Measurements from ENCODE around the gene GOT2.
"Not testable (repeated sequence)": the region's sequence is repeated elsewhere in the genome, so short reads cannot be mapped to it uniquely, and the experiment has no call there.

The GOT2 gene

GRCh38 chr16:58733671-58734458, at the start of gene GOT2:
Gene GOT2 (minus strand): TSS chr16:58734316. CDS start chr16:58734228, 88 bp downstream.
- peak; percentile 94 for DNase-seq (ENCODE audit: low read depth)
- peak within 1 kb of the TSS; percentile 79 for H3K4me3 ChIP-seq (ENCODE audit: low read depth, low read length)
- TF ChIP-seq MAX (IDR thresholded peaks at IDR 0.05; ENCODE audit: low read depth, low read length) (peak; percentile 83), MYC (IDR thresholded peaks at IDR 0.05; ENCODE audit: low read depth, low read length) (peak; percentile 92; the same call in 1 of the 2 replicates), POLR2A (IDR thresholded peaks at IDR 0.05; ENCODE audit: extremely low read depth, insufficient read length) (peak; percentile 53)
- TF ChIP-seq, protein P1, sequence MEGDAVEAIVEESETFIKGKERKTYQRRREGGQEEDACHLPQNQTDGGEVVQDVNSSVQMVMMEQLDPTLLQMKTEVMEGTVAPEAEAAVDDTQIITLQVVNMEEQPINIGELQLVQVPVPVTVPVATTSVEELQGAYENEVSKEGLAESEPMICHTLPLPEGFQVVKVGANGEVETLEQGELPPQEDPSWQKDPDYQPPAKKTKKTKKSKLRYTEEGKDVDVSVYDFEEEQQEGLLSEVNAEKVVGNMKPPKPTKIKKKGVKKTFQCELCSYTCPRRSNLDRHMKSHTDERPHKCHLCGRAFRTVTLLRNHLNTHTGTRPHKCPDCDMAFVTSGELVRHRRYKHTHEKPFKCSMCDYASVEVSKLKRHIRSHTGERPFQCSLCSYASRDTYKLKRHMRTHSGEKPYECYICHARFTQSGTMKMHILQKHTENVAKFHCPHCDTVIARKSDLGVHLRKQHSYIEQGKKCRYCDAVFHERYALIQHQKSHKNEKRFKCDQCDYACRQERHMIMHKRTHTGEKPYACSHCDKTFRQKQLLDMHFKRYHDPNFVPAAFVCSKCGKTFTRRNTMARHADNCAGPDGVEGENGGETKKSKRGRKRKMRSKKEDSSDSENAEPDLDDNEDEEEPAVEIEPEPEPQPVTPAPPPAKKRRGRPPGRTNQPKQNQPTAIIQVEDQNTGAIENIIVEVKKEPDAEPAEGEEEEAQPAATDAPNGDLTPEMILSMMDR (IDR thresholded peaks at IDR 0.05; ENCODE audit: low read depth, low read length), result peak; percentile 95

DNA sequence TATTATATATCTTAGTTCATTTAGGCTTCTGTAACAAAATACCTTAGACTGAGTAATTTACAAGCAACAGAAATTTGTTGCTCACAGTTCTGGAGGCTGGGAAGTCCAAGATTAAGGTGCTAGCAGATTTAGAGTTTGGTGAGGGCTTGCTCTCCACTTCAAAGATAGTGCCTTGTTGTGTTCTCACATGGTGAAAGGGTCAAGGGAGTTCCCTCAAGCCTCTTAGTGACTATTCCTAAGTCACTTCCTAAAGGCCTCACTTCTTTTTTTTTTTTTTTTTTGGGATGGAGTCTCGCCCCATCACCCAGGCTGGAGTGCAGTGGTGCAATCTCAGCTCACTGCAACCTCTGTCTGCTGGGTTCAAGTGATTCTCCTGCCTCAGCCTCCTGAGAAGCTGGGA, 45.2 kb upstream of the GOT2 start:
- H3K4me3 ChIP-seq (ENCODE audit: low read depth, low read length); DNase-seq (ENCODE audit: low read depth): not testable (repeated sequence)

GRCh38 chr16:58773870-58774269, 39.8 kb upstream of the GOT2 start:
- DNase-seq (ENCODE audit: low read depth), result no peak
- TF ChIP-seq, protein P1 (IDR thresholded peaks at IDR 0.05; ENCODE audit: low read depth, low read length), result no peak
- no peak for TF ChIP-seq MYC (IDR thresholded peaks at IDR 0.05; ENCODE audit: low read depth, low read length)
- TF ChIP-seq MAX (IDR thresholded peaks at IDR 0.05; ENCODE audit: low read depth, low read length), result no peak
- TF ChIP-seq POLR2A (IDR thresholded peaks at IDR 0.05; ENCODE audit: extremely low read depth, insufficient read length), result no peak
- H3K4me3 ChIP-seq (ENCODE audit: low read depth, low read length), result no peak overlapping the region

GRCh38 chr16:58768145-58768544, 34.0 kb upstream of the GOT2 start:
- DNase-seq (ENCODE audit: low read depth), result no peak
- TF ChIP-seq MYC (IDR thresholded peaks at IDR 0.05; ENCODE audit: low read depth, low read length) (no peak), MAX (IDR thresholded peaks at IDR 0.05; ENCODE audit: low read depth, low read length) (no peak), POLR2A (IDR thresholded peaks at IDR 0.05; ENCODE audit: extremely low read depth, insufficient read length) (no peak)
- TF ChIP-seq, protein P1 (IDR thresholded peaks at IDR 0.05; ENCODE audit: low read depth, low read length), result no peak
- H3K4me3 ChIP-seq (ENCODE audit: low read depth, low read length), result no peak overlapping the region

- no peak for DNase-seq (ENCODE audit: low read depth)
- no peak for TF ChIP-seq MAX (IDR thresholded peaks at IDR 0.05; ENCODE audit: low read depth, low read length)
- TF ChIP-seq MYC (IDR thresholded peaks at IDR 0.05; ENCODE audit: low read depth, low read length), result no peak
- no peak for TF ChIP-seq POLR2A (IDR thresholded peaks at IDR 0.05; ENCODE audit: extremely low read depth, insufficient read length)
- TF ChIP-seq, protein P1 (IDR thresholded peaks at IDR 0.05; ENCODE audit: low read depth, low read length), result no peak
- no peak overlapping the region for H3K4me3 ChIP-seq (ENCODE audit: low read depth, low read length)
These were observed 33.5 kb upstream of the GOT2 start for GRCh38 chr16:58767581-58767980.

GRCh38 chr16:58756650-58757332, 22.7 kb upstream of the GOT2 start:
- TF ChIP-seq MYC (IDR thresholded peaks at IDR 0.05; ENCODE audit: low read depth, low read length) (no peak), POLR2A (IDR thresholded peaks at IDR 0.05; ENCODE audit: extremely low read depth, insufficient read length) (no peak), MAX (IDR thresholded peaks at IDR 0.05; ENCODE audit: low read depth, low read length) (no peak)
- TF ChIP-seq, protein P1 (IDR thresholded peaks at IDR 0.05; ENCODE audit: low read depth, low read length), result no peak
- no peak overlapping the region for H3K4me3 ChIP-seq (ENCODE audit: low read depth, low read length)
- no peak for DNase-seq (ENCODE audit: low read depth)
